Loucy (cell line): Measurements from ENCODE around the gene TSPAN17.

Experiments used
- H2AFZ ChIP-seq: fragments of 200-600 bp; sonication (generic); 2 replicates; pipeline ENCODE4 v1.6.0; 2016; ENCODE audit warnings: antibody characterized with exemption, mild to moderate bottlenecking, low read length, moderate library complexity
- H3F3A ChIP-seq: fragments of 200-600 bp; 2 replicates; pipeline ENCODE4 v1.6.0; 2016; ENCODE audit warnings: antibody characterized with exemption, low read depth, mild to moderate bottlenecking
- H3K27me3 ChIP-seq: fragments of 200-600 bp; sonication (generic); 2 replicates; pipeline ENCODE4 v1.6.1; 2014; ENCODE audit warnings: low read length, mild to moderate bottlenecking; ENCODE audit not compliant: insufficient read depth, poor library complexity, severe bottlenecking
- H3K36me3 ChIP-seq: fragments of 200-600 bp; sonication (generic); 2 replicates; pipeline ENCODE4 v1.6.1; 2016; ENCODE audit warnings: low read length; ENCODE audit not compliant: insufficient read depth
- H3K4me1 ChIP-seq: fragments of 200-600 bp; sonication (generic); 2 replicates; pipeline ENCODE4 v1.5.1; 2014; ENCODE audit warnings: low read length, mild to moderate bottlenecking; ENCODE audit not compliant: insufficient read depth, poor library complexity, severe bottlenecking
- H3K4me2 ChIP-seq: fragments of 200-600 bp; sonication (generic); 2 replicates; pipeline ENCODE4 v1.6.0; 2014; ENCODE audit warnings: antibody characterized with exemption, low read length, low read depth, mild to moderate bottlenecking; ENCODE audit not compliant: poor library complexity, severe bottlenecking
- H3K4me3 ChIP-seq: fragments of 200-600 bp; sonication (generic); 2 replicates; pipeline ENCODE4 v1.5.1; 2014; ENCODE audit warnings: low read length, mild to moderate bottlenecking, mixed read lengths; ENCODE audit not compliant: poor library complexity, severe bottlenecking
- H3K79me2 ChIP-seq: fragments of 200-600 bp; sonication (generic); 2 replicates; pipeline ENCODE4 v1.6.1; 2014; ENCODE audit warnings: low read length; ENCODE audit not compliant: insufficient read depth
- H3K9ac ChIP-seq: fragments of 200-600 bp; sonication (generic); 2 replicates; pipeline ENCODE4 v1.6.0; 2014; ENCODE audit warnings: mild to moderate bottlenecking, low read depth, low read length, moderate library complexity; ENCODE audit not compliant: poor library complexity, severe bottlenecking
- H3K9me2 ChIP-seq: fragments of 200-600 bp; sonication (generic); replicated peaks from 2 replicates; pipeline ENCODE4 v1.6.1; 2016; ENCODE audit warnings: low read depth, low read length, mixed read lengths
- H3K9me3 ChIP-seq: fragments of 200-600 bp; sonication (generic); 2 replicates; pipeline ENCODE4 v1.6.1; 2014; ENCODE audit warnings: mild to moderate bottlenecking, antibody characterized with exemption, low read length, low read depth; ENCODE audit not compliant: insufficient read depth
- H4K20me1 ChIP-seq: fragments of 200-600 bp; sonication (generic); 2 replicates; pipeline ENCODE4 v1.6.0; 2014; ENCODE audit warnings: antibody characterized with exemption, low read length, mild to moderate bottlenecking; ENCODE audit not compliant: insufficient read depth, poor library complexity, severe bottlenecking
- EZH2phosphoT487 ChIP-seq: fragments of 200-600 bp; IDR thresholded peaks from 2 replicates; pipeline ENCODE4 v1.6.1; 2018; ENCODE audit warnings: antibody characterized with exemption, mild to moderate bottlenecking, moderate library complexity, borderline replicate concordance
- TF ChIP-seq, protein P1 (sequence below): fragments of 200-600 bp; sonication (generic); conservative IDR thresholded peaks from 2 replicates; pipeline ENCODE4 v1.5.1; 2014; ENCODE audit warnings: mild to moderate bottlenecking, antibody characterized with exemption, low read length

Gene TSPAN17

DNA sequence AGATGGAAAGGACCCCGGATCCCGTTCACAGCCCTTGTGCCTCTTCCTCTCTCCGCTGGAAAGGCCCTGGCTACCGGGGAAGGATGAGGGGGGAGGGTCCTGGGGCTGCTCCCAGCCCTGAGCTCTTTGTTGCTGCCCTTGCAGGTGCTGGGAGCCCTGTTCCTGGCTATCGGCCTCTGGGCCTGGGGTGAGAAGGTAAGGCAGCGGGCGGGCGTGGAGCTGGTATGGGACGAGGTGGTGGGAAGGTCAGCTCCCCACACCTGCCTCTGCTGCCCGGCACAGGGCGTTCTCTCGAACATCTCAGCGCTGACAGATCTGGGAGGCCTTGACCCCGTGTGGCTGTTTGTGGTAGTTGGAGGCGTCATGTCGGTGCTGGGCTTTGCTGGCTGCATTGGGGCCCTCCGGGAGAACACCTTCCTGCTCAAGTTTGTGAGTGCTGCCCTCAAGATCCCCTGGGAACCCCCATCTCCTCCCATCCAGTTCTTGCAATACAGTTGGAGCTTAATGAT lies 4.2 kb downstream of the TSPAN17 start:
- H3K9me2 ChIP-seq = no peaks in the 10 kb centered on the region
- peaks cover 12% of the 10 kb centered on the region for H3K4me1 ChIP-seq
- H3K9me3 ChIP-seq = no peaks in the 10 kb centered on the region
- no peaks in the 10 kb centered on the region for H3K27me3 ChIP-seq
- H2AFZ ChIP-seq = no peak overlapping the region
- no peak overlapping the region for H3K9ac ChIP-seq
- no peaks in the 10 kb centered on the region for H4K20me1 ChIP-seq
- H3K4me2 ChIP-seq = no peak overlapping the region
- no peak for TF ChIP-seq EZH2phosphoT487
- TF ChIP-seq, protein P1, sequence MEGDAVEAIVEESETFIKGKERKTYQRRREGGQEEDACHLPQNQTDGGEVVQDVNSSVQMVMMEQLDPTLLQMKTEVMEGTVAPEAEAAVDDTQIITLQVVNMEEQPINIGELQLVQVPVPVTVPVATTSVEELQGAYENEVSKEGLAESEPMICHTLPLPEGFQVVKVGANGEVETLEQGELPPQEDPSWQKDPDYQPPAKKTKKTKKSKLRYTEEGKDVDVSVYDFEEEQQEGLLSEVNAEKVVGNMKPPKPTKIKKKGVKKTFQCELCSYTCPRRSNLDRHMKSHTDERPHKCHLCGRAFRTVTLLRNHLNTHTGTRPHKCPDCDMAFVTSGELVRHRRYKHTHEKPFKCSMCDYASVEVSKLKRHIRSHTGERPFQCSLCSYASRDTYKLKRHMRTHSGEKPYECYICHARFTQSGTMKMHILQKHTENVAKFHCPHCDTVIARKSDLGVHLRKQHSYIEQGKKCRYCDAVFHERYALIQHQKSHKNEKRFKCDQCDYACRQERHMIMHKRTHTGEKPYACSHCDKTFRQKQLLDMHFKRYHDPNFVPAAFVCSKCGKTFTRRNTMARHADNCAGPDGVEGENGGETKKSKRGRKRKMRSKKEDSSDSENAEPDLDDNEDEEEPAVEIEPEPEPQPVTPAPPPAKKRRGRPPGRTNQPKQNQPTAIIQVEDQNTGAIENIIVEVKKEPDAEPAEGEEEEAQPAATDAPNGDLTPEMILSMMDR = no peak
- no peak overlapping the region for H3K4me3 ChIP-seq
- no peaks in the 10 kb centered on the region for H3F3A ChIP-seq
- H3K36me3 ChIP-seq = no peaks in the 10 kb centered on the region
- peaks cover 7% of the 10 kb centered on the region; the same call in 1 of the 2 replicates for H3K79me2 ChIP-seq

DNA sequence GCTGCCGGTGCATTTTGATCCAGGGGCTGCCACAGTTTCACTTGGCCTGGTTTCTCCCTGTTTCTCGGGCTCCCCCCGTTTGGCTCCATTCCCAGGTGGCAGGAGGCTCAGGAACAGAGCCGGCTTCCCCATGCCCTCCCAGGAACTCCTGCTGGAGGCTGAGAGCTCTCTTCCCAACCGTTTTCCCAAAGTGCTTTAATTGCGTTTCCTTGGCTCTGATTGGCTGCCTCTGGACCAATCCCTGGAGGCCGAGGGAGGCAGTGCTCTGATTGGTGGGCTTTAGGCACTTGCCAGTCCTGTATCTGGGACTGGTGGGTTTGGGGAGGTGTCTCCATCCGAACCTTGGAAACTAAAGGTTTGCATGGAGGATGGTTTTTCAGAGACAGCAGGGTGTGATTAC lies 4.9 kb downstream of the TSPAN17 start:
- Histone ChIP-seq H3K9ac (no peak overlapping the region), H3K36me3 (no peaks in the 10 kb centered on the region), H3K4me2 (no peak overlapping the region), H3K4me1 (peaks cover 12% of the 10 kb centered on the region), H4K20me1 (no peaks in the 10 kb centered on the region), H2AFZ (no peak overlapping the region), H3K9me2 (no peaks in the 10 kb centered on the region), H3K27me3 (no peaks in the 10 kb centered on the region), H3K4me3 (no peak overlapping the region), H3K9me3 (no peaks in the 10 kb centered on the region), H3F3A (no peaks in the 10 kb centered on the region), H3K79me2 (peaks cover 7% of the 10 kb centered on the region; the same call in 1 of the 2 replicates)
- TF ChIP-seq, protein P1 = no peak
- no peak for TF ChIP-seq EZH2phosphoT487

DNA sequence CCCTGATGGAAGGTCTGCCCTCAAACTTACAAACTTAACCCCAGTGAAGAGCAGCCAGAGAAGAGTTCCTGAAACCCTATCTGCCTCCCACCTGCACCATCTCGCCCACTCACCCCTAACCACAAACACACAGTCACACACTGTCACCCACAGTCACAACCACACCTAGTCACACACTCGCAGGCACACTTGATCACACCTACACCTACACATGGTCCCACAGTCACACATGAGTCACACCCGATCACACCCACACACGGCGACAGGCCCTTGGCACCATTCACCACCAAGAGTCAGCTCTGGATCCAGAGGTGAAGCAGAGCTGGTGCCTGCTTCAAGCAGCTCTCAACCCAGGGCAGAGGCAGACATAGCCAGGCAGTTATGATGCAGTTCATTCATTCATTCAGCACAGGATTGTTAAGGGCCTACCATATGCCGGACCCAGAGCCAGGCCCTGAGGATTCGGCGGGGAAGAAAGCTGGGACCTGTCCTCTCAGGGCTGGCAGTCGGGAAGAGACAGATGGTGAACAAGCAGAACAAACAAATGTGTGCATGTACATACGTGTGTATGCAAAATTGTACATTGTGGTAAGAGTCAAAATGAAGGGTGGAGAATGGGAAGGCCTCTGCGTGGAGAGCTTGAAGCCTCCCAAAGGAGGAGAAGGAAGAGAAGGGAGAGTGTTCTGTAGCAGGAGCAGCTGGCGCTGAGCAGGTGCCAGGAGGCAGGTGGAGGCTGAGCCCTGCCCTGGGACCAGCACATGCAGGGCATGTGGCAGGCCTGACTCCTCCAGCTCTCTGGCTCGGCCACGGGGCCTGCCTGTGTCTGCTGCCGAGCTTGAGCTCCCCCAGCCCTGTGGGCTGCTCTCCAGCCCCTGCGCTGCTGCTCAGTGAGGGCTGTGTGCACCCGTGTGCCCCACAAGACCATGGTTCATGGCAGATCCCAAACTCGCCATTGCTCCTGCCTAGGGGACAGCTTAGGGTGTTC lies 6.4 kb downstream of the TSPAN17 start:
- no peaks in the 10 kb centered on the region for H3K36me3 ChIP-seq
- H3K79me2 ChIP-seq = no peaks in the 10 kb centered on the region
- peaks cover 4% of the 10 kb centered on the region for H3K4me1 ChIP-seq
- no peak overlapping the region for H3K4me3 ChIP-seq
- H3K9ac ChIP-seq = no peak overlapping the region
- no peaks in the 10 kb centered on the region for H3K9me2 ChIP-seq
- H3K9me3 ChIP-seq = no peaks in the 10 kb centered on the region
- H3K4me2 ChIP-seq = no peak overlapping the region
- H4K20me1 ChIP-seq = no peaks in the 10 kb centered on the region
- H3F3A ChIP-seq = no peaks in the 10 kb centered on the region
- TF ChIP-seq, protein P1 = no peak
- TF ChIP-seq EZH2phosphoT487 = no peak
- H2AFZ ChIP-seq = no peak overlapping the region
- no peaks in the 10 kb centered on the region for H3K27me3 ChIP-seq
